LNCaP clone FGC (cell line): Measurements from ENCODE around the gene DHX57.

Experiments used
- DNase-seq: peaks from one replicate; pipeline ENCODE4 v3.0.0-alpha.2; 2011; ENCODE audit warnings: low read depth
- H3K4me3 ChIP-seq: 2 replicates; pipeline ENCODE4 v1.5.1; 2011; ENCODE audit warnings: mild to moderate bottlenecking, low read depth, low read length, control low read depth
- CTCF ChIP-seq: IDR thresholded peaks from 2 replicates; pipeline ENCODE4 v1.5.1; 2012; ENCODE audit warnings: mild to moderate bottlenecking; ENCODE audit not compliant: control insufficient read depth, insufficient read depth; ENCODE audit errors: extremely low read depth

Gene DHX57

GRCh38 chr2:38907743-38908562, 32.2 kb upstream of the DHX57 start:
- DNase-seq, result no peak
- no peak for TF ChIP-seq CTCF
- no peak overlapping the region for H3K4me3 ChIP-seq

GRCh38 chr2:38907242-38907641, 31.5 kb upstream of the DHX57 start:
- TF ChIP-seq CTCF, result no peak

GRCh38 chr2:38905251-38905650, 29.5 kb upstream of the DHX57 start:
- no peak for DNase-seq
- H3K4me3 ChIP-seq, result no peak overlapping the region
- TF ChIP-seq CTCF, result no peak

More at GRCh38 chr2:38907242-38907641, 31.5 kb upstream of the DHX57 start:
- H3K4me3 ChIP-seq, result no peak overlapping the region
- DNase-seq, result no peak

GRCh38 chr2:38900726-38901125, 25.0 kb upstream of the DHX57 start:
- DNase-seq, result no peak
- no peak overlapping the region for H3K4me3 ChIP-seq
- no peak for TF ChIP-seq CTCF

- DNase-seq, result no peak
- TF ChIP-seq CTCF, result no peak
- H3K4me3 ChIP-seq, result no peak overlapping the region
Observed at GRCh38 chr2:38898256-38898655, 22.5 kb upstream of the DHX57 start.

- TF ChIP-seq CTCF, result no peak
- DNase-seq, result no peak
- no peak overlapping the region for H3K4me3 ChIP-seq
Observed at GRCh38 chr2:38892819-38893218, 17.1 kb upstream of the DHX57 start.

- no peak for DNase-seq
- TF ChIP-seq CTCF, result no peak
- H3K4me3 ChIP-seq, result no peak within 1 kb of the TSS
Observed at GRCh38 chr2:38889575-38889974, 13.8 kb upstream of the DHX57 start, which contains the start of gene ARHGEF33. Gene ARHGEF33, plus strand, starts transcription at chr2:38889875. Its CDS starts 29,573 bp downstream, at chr2:38919448.
